ENCODE data around the gene IFNA5. TPM values are rescaled to one million over a fixed set of nuclear protein-coding genes. Genes with fewer than 3 reads are reported as not detected.

IFNA5 gene
- polyA plus RNA-seq, 1 donor from 2014 or later: not detected

DNA sequence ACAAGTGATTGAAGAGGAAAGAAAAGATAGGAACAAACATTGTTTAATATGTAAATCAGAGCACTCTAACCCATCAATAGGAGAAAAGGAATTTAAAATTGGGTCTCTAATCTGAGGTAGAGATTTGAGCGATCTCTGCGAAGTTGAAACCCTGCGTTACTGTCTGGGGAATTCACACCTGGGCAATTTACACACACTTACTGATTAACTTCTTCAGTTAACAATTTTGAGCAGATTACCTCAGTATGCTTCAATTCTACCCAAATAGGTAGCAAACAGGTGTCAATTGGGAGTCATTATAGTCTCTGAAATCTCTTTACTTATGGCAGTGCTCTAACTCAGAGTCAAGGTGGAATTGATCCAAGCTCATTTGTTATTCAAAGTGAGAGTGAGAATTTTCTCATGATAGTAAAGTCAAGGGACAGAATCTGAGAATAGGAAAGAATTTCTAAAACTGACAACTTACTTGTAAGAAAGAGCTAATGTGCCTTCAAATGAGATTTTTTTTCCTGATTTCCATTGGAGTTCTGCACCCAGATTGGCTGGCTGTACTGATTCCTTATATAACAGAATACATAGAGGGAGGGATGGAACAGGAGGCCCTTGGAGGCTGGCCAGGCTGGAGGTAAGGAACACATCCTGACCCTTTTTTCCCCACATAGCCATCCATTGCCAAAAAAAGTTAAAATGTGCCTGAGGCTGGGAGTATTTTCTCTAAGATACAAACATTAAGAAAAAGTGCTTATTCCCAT is 38.2 kb downstream of the IFNA5 start:
- Mint-ChIP-seq H3K36me3 (no peaks in the 10 kb centered on the region), H3K4me3 (no peak overlapping the region), H3K27ac (no peak overlapping the region), H3K27me3 (peaks cover 5% of the 10 kb centered on the region), H3K9me3 (peaks cover 0 to 2% (median 1%) of the 10 kb centered on the region in 3 donors), H3K4me1 (peaks cover 8 to 11% (median 11%) of the 10 kb centered on the region in 3 donors)

DNA sequence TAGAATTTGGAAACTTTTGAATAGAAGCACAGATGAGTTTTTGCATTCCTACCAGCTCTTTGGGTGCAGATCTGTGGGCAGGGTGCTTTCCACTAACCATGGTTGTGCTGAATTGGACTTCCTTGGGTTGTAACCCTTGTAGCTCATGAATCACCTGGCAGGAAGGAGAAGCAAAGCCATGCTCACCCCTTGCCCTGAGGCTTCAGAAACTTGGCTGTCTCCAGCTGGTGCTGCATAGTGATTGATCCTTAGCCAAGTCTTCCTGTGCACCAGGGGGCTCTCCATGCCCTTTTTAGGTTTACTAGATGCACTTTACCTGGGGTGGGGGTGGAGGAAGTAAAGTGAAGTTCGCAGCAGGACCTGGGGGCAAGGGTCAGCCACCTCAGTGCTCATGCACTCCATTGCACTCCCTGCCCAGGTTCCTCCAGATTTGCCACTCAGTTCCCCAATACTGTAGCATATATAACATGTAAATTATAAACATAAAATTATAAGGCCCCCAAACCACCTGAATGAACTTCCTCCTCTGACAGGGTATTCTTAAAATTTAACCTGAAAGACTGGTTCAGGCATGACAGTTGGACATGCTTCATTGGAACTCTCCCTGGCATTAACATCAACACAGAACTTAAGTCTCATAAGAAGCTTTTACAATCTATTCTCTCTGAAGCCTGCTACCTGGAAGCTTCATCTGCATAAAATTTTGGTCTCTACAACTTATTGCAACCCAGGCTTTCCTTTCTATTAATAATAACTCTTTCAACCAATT is 39.5 kb downstream of the IFNA5 start:
- H3K27me3 Mint-ChIP-seq: peaks cover 4% of the 10 kb centered on the region
- H3K27ac Mint-ChIP-seq: no peak overlapping the region
- peaks cover 8 to 11% (median 11%) of the 10 kb centered on the region in 3 donors for H3K4me1 Mint-ChIP-seq
- H3K9me3 Mint-ChIP-seq: peaks cover 0 to 2% (median 1%) of the 10 kb centered on the region in 3 donors
- H3K4me3 Mint-ChIP-seq: no peak overlapping the region
- H3K36me3 Mint-ChIP-seq: no peaks in the 10 kb centered on the region

GRCh38 chr9:21255538-21256212 is 49.4 kb downstream of the IFNA5 start:
- Mint-ChIP-seq H3K27me3 (peaks cover 14% of the 10 kb centered on the region), H3K36me3 (no peaks in the 10 kb centered on the region)

More at GRCh38 chr9:21255538-21256212, 49.4 kb downstream of the IFNA5 start:
- Mint-ChIP-seq H3K27ac (no peak overlapping the region), H3K9me3 (no peaks in the 10 kb centered on the region), H3K4me3 (no peak overlapping the region), H3K4me1 (peaks cover 0 to 4% (median 0%) of the 10 kb centered on the region in 3 donors)

Other genes starting within 250 kb of the IFNA5 start
- not detected for gene IFNB1, start 227.4 kb downstream of the IFNA5 start, polyA plus RNA-seq
- not detected for gene IFNW1, start 163.5 kb downstream of the IFNA5 start, polyA plus RNA-seq
- not detected for gene IFNA21, start 138.7 kb downstream of the IFNA5 start, polyA plus RNA-seq
- gene IFNA4, start 117.7 kb downstream of the IFNA5 start, polyA plus RNA-seq: not detected
- gene IFNA7, start 103.1 kb downstream of the IFNA5 start, polyA plus RNA-seq: not detected
- gene IFNA10, start 98.2 kb downstream of the IFNA5 start, polyA plus RNA-seq: not detected
- not detected for gene IFNA16, start 88.0 kb downstream of the IFNA5 start, polyA plus RNA-seq
- not detected for gene IFNA17, start 77.1 kb downstream of the IFNA5 start, polyA plus RNA-seq
- not detected for gene IFNA14, start 65.3 kb downstream of the IFNA5 start, polyA plus RNA-seq
- gene KLHL9, start 30.1 kb upstream of the IFNA5 start, polyA plus RNA-seq: 8.4 TPM
- gene IFNA6, start 45.6 kb upstream of the IFNA5 start, polyA plus RNA-seq: not detected
- not detected for gene IFNA13, start 62.7 kb upstream of the IFNA5 start, polyA plus RNA-seq
- not detected for gene IFNA2, start 80.1 kb upstream of the IFNA5 start, polyA plus RNA-seq
- not detected for gene IFNA8, start 103.8 kb upstream of the IFNA5 start, polyA plus RNA-seq
- gene IFNA1, start 135.1 kb upstream of the IFNA5 start, polyA plus RNA-seq: 0.38 TPM
- gene IFNE, start 177.0 kb upstream of the IFNA5 start, polyA plus RNA-seq: not detected

Measured in IgD-negative memory B cell (primary cell).